NCI-H2196 (cell line): ENCODE data around the gene NFKBIB.
"Not testable (repeated sequence)": the region's sequence is repeated elsewhere in the genome, so short reads cannot be mapped to it uniquely, and the experiment has no call there.

Experiments
- DNase-seq: peaks from one replicate; lab custom pipeline; 2025; ENCODE audit not compliant: unreplicated experiment; lab: John Stamatoyannopoulos, UW

The NFKBIB gene

GRCh38 chr19:38922482-38922881, 22.7 kb downstream of the NFKBIB start:
- DNase-seq: no peak

- DNase-seq: no peak
These were observed 24.6 kb downstream of the NFKBIB start for GRCh38 chr19:38924388-38924787.

GRCh38 chr19:38928391-38929001, 28.7 kb downstream of the NFKBIB start:
- no peak for DNase-seq

GRCh38 chr19:38929929-38930775, 30.4 kb downstream of the NFKBIB start, which contains the start of gene SARS2:
Gene SARS2, minus strand, starts transcription at chr19:38930763. Its CDS starts 27 bp downstream, at chr19:38930736.
- peak; percentile 95 for DNase-seq

- peak; percentile 99 for DNase-seq
These were observed 31.2 kb downstream of the NFKBIB start, which contains the start of gene MRPS12 for GRCh38 chr19:38930776-38931520. Gene MRPS12, plus strand, starts transcription at chr19:38930944. Its CDS starts 351 bp downstream, at chr19:38931295.

- no peak for DNase-seq
These were observed 31.7 kb downstream of the NFKBIB start for GRCh38 chr19:38931521-38931793.

- DNase-seq: peak; percentile 29
These were observed 32.8 kb downstream of the NFKBIB start for GRCh38 chr19:38932425-38933179.

- DNase-seq: no peak
These were observed 33.8 kb downstream of the NFKBIB start for GRCh38 chr19:38933544-38933943.

GRCh38 chr19:38939957-38940356, 40.2 kb downstream of the NFKBIB start:
- no peak for DNase-seq

- DNase-seq: not testable (repeated sequence)
These were observed 41.7 kb downstream of the NFKBIB start for GRCh38 chr19:38941466-38941865.

- DNase-seq: no peak
These were observed 42.2 kb downstream of the NFKBIB start for GRCh38 chr19:38941979-38942378.

- no peak for DNase-seq
These were observed 42.9 kb downstream of the NFKBIB start for GRCh38 chr19:38942471-38943181.

- no peak for DNase-seq
These were observed 45.3 kb downstream of the NFKBIB start for GRCh38 chr19:38944981-38945506.

- no peak for DNase-seq
These were observed 45.9 kb downstream of the NFKBIB start for GRCh38 chr19:38945562-38946228.

GRCh38 chr19:38946229-38947010, 46.7 kb downstream of the NFKBIB start:
- no peak for DNase-seq

GRCh38 chr19:38949580-38950367, 50.0 kb downstream of the NFKBIB start:
- peak; percentile 88 for DNase-seq

GRCh38 chr19:38951187-38951586, 51.4 kb downstream of the NFKBIB start:
- DNase-seq: no peak
